Uterus (tissue), 2 donors: ENCODE measurements around the gene ADISSP.

Source experiments
- POLR2A ChIP-seq, 2 donors: fragments of 450-650 bp; IDR thresholded peaks; one replicate each; pipeline ENCODE4 v1.6.1; 2016; ENCODE audit warnings: antibody characterized with exemption in 2 of 2, mild to moderate bottlenecking in 1 of 2, moderate library complexity in 1 of 2
- TF ChIP-seq, protein P1 (sequence below), 4 experiments: fragments of 200-600 bp in 2 of 4; fragments of 450-650 bp in 2 of 4; sonication (generic) in 2 of 4; IDR thresholded peaks; one replicate each; pipeline ENCODE4 v1.5.1; 2016 to 2019; ENCODE audit warnings: antibody characterized with exemption in 4 of 4, mild to moderate bottlenecking in 2 of 4, moderate library complexity in 1 of 4

DNA sequence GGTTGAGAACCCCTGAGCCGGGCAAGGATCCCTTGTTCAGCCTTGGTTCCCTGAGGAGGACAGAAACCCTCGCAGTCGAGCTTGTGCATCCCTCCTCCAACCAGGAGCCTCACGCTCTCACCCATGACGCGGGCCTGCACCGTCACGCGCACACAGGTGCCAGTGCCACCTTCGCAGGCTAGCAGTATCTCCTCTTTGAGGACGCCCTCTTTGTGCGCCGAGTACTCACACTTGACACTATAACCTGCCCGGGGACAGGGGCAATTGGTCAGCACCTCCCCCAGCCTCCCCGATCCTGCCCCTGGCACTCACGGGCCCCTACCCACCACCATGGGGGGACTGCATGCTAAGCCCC, 13.3 kb downstream of the ADISSP start:
- TF ChIP-seq POLR2A (IDR thresholded peaks at IDR 0.05), result no peak
- TF ChIP-seq, protein P1, sequence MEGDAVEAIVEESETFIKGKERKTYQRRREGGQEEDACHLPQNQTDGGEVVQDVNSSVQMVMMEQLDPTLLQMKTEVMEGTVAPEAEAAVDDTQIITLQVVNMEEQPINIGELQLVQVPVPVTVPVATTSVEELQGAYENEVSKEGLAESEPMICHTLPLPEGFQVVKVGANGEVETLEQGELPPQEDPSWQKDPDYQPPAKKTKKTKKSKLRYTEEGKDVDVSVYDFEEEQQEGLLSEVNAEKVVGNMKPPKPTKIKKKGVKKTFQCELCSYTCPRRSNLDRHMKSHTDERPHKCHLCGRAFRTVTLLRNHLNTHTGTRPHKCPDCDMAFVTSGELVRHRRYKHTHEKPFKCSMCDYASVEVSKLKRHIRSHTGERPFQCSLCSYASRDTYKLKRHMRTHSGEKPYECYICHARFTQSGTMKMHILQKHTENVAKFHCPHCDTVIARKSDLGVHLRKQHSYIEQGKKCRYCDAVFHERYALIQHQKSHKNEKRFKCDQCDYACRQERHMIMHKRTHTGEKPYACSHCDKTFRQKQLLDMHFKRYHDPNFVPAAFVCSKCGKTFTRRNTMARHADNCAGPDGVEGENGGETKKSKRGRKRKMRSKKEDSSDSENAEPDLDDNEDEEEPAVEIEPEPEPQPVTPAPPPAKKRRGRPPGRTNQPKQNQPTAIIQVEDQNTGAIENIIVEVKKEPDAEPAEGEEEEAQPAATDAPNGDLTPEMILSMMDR (IDR thresholded peaks at IDR 0.05), result no peak
